MM.1S (cell line): Measurements from ENCODE around the gene MEGF10.

Experiments used
- CTCF ChIP-seq: fragments of 300-600 bp; sonication (generic); IDR thresholded peaks from 2 replicates; pipeline ENCODE4 v1.5.1; 2016; ENCODE audit warnings: antibody characterized with exemption, low read length, mixed read lengths
- EZH2phosphoT487 ChIP-seq: fragments of 300-600 bp; sonication (generic); IDR thresholded peaks from 2 replicates; pipeline ENCODE4 v1.6.1; 2018; ENCODE audit warnings: antibody characterized with exemption, low read length

- TF ChIP-seq CTCF (no peak), EZH2phosphoT487 (no peak)
These were observed 216.0 kb downstream of the MEGF10 start for GRCh38 chr5:127506616-127507015.
